Body of pancreas (tissue), 4 donors: ENCODE measurements around the gene MCRIP1. TPM values are rescaled to one million over a fixed set of nuclear protein-coding genes. Genes with fewer than 3 reads are reported as not detected.
A peak's percentile ranks its signal among the peaks of the same experiment; 100 is the strongest.

Source experiments
- ATAC-seq: fragments of 150-250 bp; one replicate; pipeline ENCODE4 v1.9.1; 2016
- DNase-seq, 4 donors: peaks; one replicate each; pipeline ENCODE4 v3.0.0-alpha.2; 2019
- H3K27ac ChIP-seq, 4 donors: fragments of 200-600 bp; sonication (generic); 1 replicate in 3 of 4; 2 replicates in 1 of 4; pipeline versions ENCODE4 v1.5.1 to v1.6.1; 2016 to 2019; ENCODE audit warnings: mild to moderate bottlenecking in 1 of 4, mixed read lengths in 1 of 4, moderate library complexity in 1 of 4
- H3K27me3 ChIP-seq, 2 donors: fragments of 200-600 bp; sonication (generic); one replicate each; pipeline ENCODE4 v1.6.0; 2016; ENCODE audit warnings: mild to moderate bottlenecking in 1 of 2
- H3K36me3 ChIP-seq, 2 donors: fragments of 200-600 bp; sonication (generic); replicated peaks in 1 of 2; 2 replicates each; pipeline ENCODE4 v1.5.1; 2016; ENCODE audit warnings: low read depth in 2 of 2; ENCODE audit not compliant: insufficient read depth in 1 of 2
- H3K4me1 ChIP-seq: fragments of 200-600 bp; sonication (generic); one replicate; pipeline ENCODE4 v1.6.0; 2016
- H3K4me3 ChIP-seq, 2 donors: fragments of 200-600 bp; sonication (generic); 1 replicate in 1 of 2; 2 replicates in 1 of 2; pipeline ENCODE4 v1.5.1; 2016 to 2019
- H3K9me3 ChIP-seq, 3 donors: fragments of 200-600 bp; sonication (generic); 1 replicate in 2 of 3; 2 replicates in 1 of 3; pipeline ENCODE4 v1.5.1; 2016
- CTCF ChIP-seq, 7 experiments: fragments of 450-650 bp in 4 of 7; fragments of 200-600 bp in 3 of 7; sonication (generic) in 3 of 7; IDR thresholded peaks; one replicate each; pipeline ENCODE4 v1.5.1; 2016 to 2019; ENCODE audit warnings: antibody characterized with exemption in 7 of 7
- POLR2A ChIP-seq, 3 donors: fragments of 450-650 bp; IDR thresholded peaks; one replicate each; pipeline ENCODE4 v1.6.1; 2016; ENCODE audit warnings: antibody characterized with exemption in 3 of 3, mild to moderate bottlenecking in 2 of 3
- WGBS, 2 donors: methylation state at CpG; one replicate each; pipeline ENCODE4 v1.1.5; 2017; 5-methylcytosine and 5-hydroxymethylcytosine counted together
- intact Hi-C: fragments of 100-400 bp; cut with DNase I; formaldehyde crosslinking; loops from one replicate; pipeline ENCODE4 v1.15.1; 2023
- total RNA-seq, 2 donors: library from RNA; depleted of rRNA; stranded (reverse); fragments of >200 nt; gene quantifications; one replicate each; pipeline ENCODE4 v1.1.0, GENCODE V29; 2016

The MCRIP1 gene
- total RNA-seq, 2 donors from 2014 or later = 46.1 to 65.6 TPM

GRCh38 chr17:81858170-81858966 is 25.3 kb upstream of the MCRIP1 start:
- peak overlapping the region; percentile 12 to 96 (median 92) for H3K27ac ChIP-seq
- ATAC-seq (no peak), DNase-seq (peak in 3 of 4 donors; percentile 51 to 66 (median 57))
- H3K9me3 ChIP-seq = no peaks in the 10 kb centered on the region
- peaks cover 72% of the 10 kb centered on the region for H3K4me1 ChIP-seq
- intact Hi-C loops = no loop called here
- WGBS, 2 donors = 29 to 48% methylated on average over 17 to 30 of the region's 30 CpGs
- TF ChIP-seq POLR2A (IDR thresholded peaks at IDR 0.05) (peak in 2 of 3 donors; percentile 25 to 42), CTCF (IDR thresholded peaks at IDR 0.05) (no peak)
- H3K4me3 ChIP-seq = peak overlapping the region; percentile 85 to 86
- peaks cover 3% of the 10 kb centered on the region in 2 donors for H3K36me3 ChIP-seq
- H3K27me3 ChIP-seq = no peaks in the 10 kb centered on the region

- TF ChIP-seq POLR2A (IDR thresholded peaks at IDR 0.05) = peak in 2 of 3 donors; percentile 28 to 50
- TF ChIP-seq CTCF (IDR thresholded peaks at IDR 0.05) = peak in 4 of 7 experiments; percentile 47 to 58 (median 54)
- no peaks in the 10 kb centered on the region for H3K9me3 ChIP-seq
- ATAC-seq = peak; percentile 63
- no peaks in the 10 kb centered on the region for H3K27me3 ChIP-seq
- H3K4me1 ChIP-seq = peaks cover 63% of the 10 kb centered on the region
- WGBS, 2 donors = 40% methylated on average over 7 to 29 of the region's 29 CpGs
- H3K4me3 ChIP-seq = no peak overlapping the region
- peak; percentile 79 to 90 (median 85) for DNase-seq
- intact Hi-C loops = no loop called here
- H3K36me3 ChIP-seq = peaks cover 12 to 22% of the 10 kb centered on the region in 2 donors
- H3K27ac ChIP-seq = peak overlapping the region; percentile 20 to 95 (median 47)
Observed at GRCh38 chr17:81854974-81855774, 22.1 kb upstream of the MCRIP1 start.

GRCh38 chr17:81852237-81852636 is 19.1 kb upstream of the MCRIP1 start:
- WGBS, 2 donors = 67 to 91% methylated on average over 3 to 12 of the region's 12 CpGs
- TF ChIP-seq CTCF (IDR thresholded peaks at IDR 0.05) (no peak), POLR2A (IDR thresholded peaks at IDR 0.05) (no peak)
- Histone ChIP-seq H3K27me3 (no peaks in the 10 kb centered on the region), H3K4me3 (no peak overlapping the region), H3K9me3 (no peaks in the 10 kb centered on the region), H3K4me1 (peaks cover 46% of the 10 kb centered on the region), H3K27ac (no peak overlapping the region), H3K36me3 (peaks cover 13 to 27% of the 10 kb centered on the region in 2 donors)
- DNase-seq (no peak), ATAC-seq (no peak)
- intact Hi-C loops = no loop called here

- peaks cover 18 to 34% of the 10 kb centered on the region in 2 donors for H3K36me3 ChIP-seq
- H3K27me3 ChIP-seq = no peaks in the 10 kb centered on the region
- no peak overlapping the region for H3K4me3 ChIP-seq
- TF ChIP-seq POLR2A (IDR thresholded peaks at IDR 0.05) = no peak
- TF ChIP-seq CTCF (IDR thresholded peaks at IDR 0.05) = no peak
- ATAC-seq = no peak
- H3K9me3 ChIP-seq = no peaks in the 10 kb centered on the region
- no peak for DNase-seq
- intact Hi-C loops = no loop called here
- no peak overlapping the region for H3K27ac ChIP-seq
- peaks cover 41% of the 10 kb centered on the region for H3K4me1 ChIP-seq
- 86 to 90% methylated on average over 2 to 16 of the region's 16 CpGs for WGBS, 2 donors
Observed at GRCh38 chr17:81851423-81851822, 18.3 kb upstream of the MCRIP1 start.
